ENCODE measurements around the gene PM20D2. TPM values are rescaled to one million over a fixed set of nuclear protein-coding genes. Genes with fewer than 3 reads are reported as not detected.
A peak's percentile ranks its signal among the peaks of the same experiment; 100 is the strongest.

PM20D2 gene
- total RNA-seq, 1 donor from 2014 or later: 8.1 TPM

GRCh38 chr6:89146718-89147700, 1.2 kb downstream of the PM20D2 start:
- ATAC-seq: peak; percentile 11 to 78
- Histone ChIP-seq H3K4me1 (peaks cover 11% of the 10 kb centered on the region), H3K27ac (peak overlapping the region; percentile 82), H3K9me3 (no peaks in the 10 kb centered on the region), H3K36me3 (peaks cover 4% of the 10 kb centered on the region), H3K4me3 (peak overlapping the region; percentile 90), H3K27me3 (ENCODE audit: low read depth) (no peaks in the 10 kb centered on the region)
- intact Hi-C loops (cut with DNase I): no loop called here
- DNase-seq: no peak
- TF ChIP-seq CTCF (IDR thresholded peaks at IDR 0.05): no peak

GRCh38 chr6:89148016-89148750, 2.3 kb downstream of the PM20D2 start:
- peaks cover 4% of the 10 kb centered on the region for H3K36me3 ChIP-seq
- peaks cover 11% of the 10 kb centered on the region for H3K4me1 ChIP-seq
- no peaks in the 10 kb centered on the region for H3K9me3 ChIP-seq
- intact Hi-C loops (cut with DNase I): no loop called here
- no peak for ATAC-seq
- no peaks in the 10 kb centered on the region for H3K27me3 ChIP-seq (ENCODE audit: low read depth)
- no peak overlapping the region for H3K27ac ChIP-seq
- no peak for TF ChIP-seq CTCF (IDR thresholded peaks at IDR 0.05)
- H3K4me3 ChIP-seq: no peak overlapping the region
- DNase-seq: no peak

GRCh38 chr6:89154131-89154530, 8.3 kb downstream of the PM20D2 start:
- H3K27ac ChIP-seq: no peak overlapping the region
- H3K4me1 ChIP-seq: no peaks in the 10 kb centered on the region
- intact Hi-C loops (cut with DNase I): no loop called here
- no peaks in the 10 kb centered on the region for H3K27me3 ChIP-seq (ENCODE audit: low read depth)
- TF ChIP-seq CTCF (IDR thresholded peaks at IDR 0.05): no peak
- H3K4me3 ChIP-seq: no peak overlapping the region
- no peaks in the 10 kb centered on the region for H3K9me3 ChIP-seq
- DNase-seq: no peak
- no peak for ATAC-seq
- H3K36me3 ChIP-seq: peaks cover 7% of the 10 kb centered on the region

GRCh38 chr6:89160331-89161092, 14.7 kb downstream of the PM20D2 start:
- no peaks in the 10 kb centered on the region for H3K27me3 ChIP-seq (ENCODE audit: low read depth)
- H3K27ac ChIP-seq: no peak overlapping the region
- no peak for TF ChIP-seq CTCF (IDR thresholded peaks at IDR 0.05)
- ATAC-seq: no peak
- intact Hi-C loops (cut with DNase I): no loop called here
- no peaks in the 10 kb centered on the region for H3K9me3 ChIP-seq
- DNase-seq: no peak
- no peaks in the 10 kb centered on the region for H3K4me1 ChIP-seq
- no peak overlapping the region for H3K4me3 ChIP-seq
- peaks cover 41% of the 10 kb centered on the region for H3K36me3 ChIP-seq
